PC-3 (cell line): ENCODE measurements around the gene BICRA. TPM values are rescaled to one million over a fixed set of nuclear protein-coding genes. Genes with fewer than 3 reads are reported as not detected.
A peak's percentile ranks its signal among the peaks of the same experiment; 100 is the strongest.
"Not testable (repeated sequence)": the region's sequence is repeated elsewhere in the genome, so short reads cannot be mapped to it uniquely, and the experiment has no call there.

Experiments used
- ATAC-seq: fragments of 200-7000 bp; cut with Tn5 transposase; 2 replicates; pipeline ENCODE4 v1.9.1; 2020; ENCODE audit warnings: mild to moderate bottlenecking, moderate library complexity
- BruUV-seq: library from RNA; stranded (reverse); fragments of 400-500 nt; replicated peaks from 2 replicates; lab custom pipeline; 2021; lab: Mats Ljungman, UMichigan
- CTCF ChIA-PET: fragments of 300-600 bp; sonication (Branson Sonifier 250); formaldehyde crosslinking; loops from one replicate; lab custom pipeline; 2022; ENCODE audit warnings: antibody characterized with exemption; lab: Charles Lee
- POLR2A ChIA-PET: fragments of 300-600 bp; sonication (Branson Sonifier 250); formaldehyde crosslinking; loops from one replicate; lab custom pipeline; 2022; ENCODE audit warnings: antibody characterized with exemption; ENCODE audit not compliant: unreplicated experiment; lab: Charles Lee
- DNase-seq: peaks from one replicate; pipeline ENCODE4 v3.0.0-alpha.2; 2015
- H2AFZ ChIP-seq: fragments of 300-600 bp; sonication (generic); 2 replicates; pipeline ENCODE4 v1.6.0; 2016; ENCODE audit warnings: antibody characterized with exemption, low read length
- H3F3A ChIP-seq: fragments of 300-600 bp; sonication (generic); one replicate; pipeline ENCODE4 v1.6.0; 2017; ENCODE audit warnings: antibody characterized with exemption, low read length, control low read depth, mild to moderate bottlenecking; ENCODE audit not compliant: unreplicated experiment
- H3K27ac ChIP-seq: fragments of 300-600 bp; sonication (generic); 2 replicates; pipeline ENCODE4 v1.5.1; 2016; ENCODE audit warnings: mild to moderate bottlenecking, low read length
- H3K27me3 ChIP-seq: fragments of 300-600 bp; sonication (generic); 2 replicates; pipeline ENCODE4 v1.6.1; 2016; ENCODE audit warnings: low read length, mixed read lengths
- H3K36me3 ChIP-seq: fragments of 300-600 bp; sonication (generic); 2 replicates; pipeline ENCODE4 v1.6.1; 2016; ENCODE audit warnings: low read depth, mixed run types, low read length, mixed read lengths
- H3K4me1 ChIP-seq: fragments of 300-600 bp; sonication (generic); 2 replicates; pipeline ENCODE4 v1.5.1; 2016; ENCODE audit warnings: low read length; ENCODE audit not compliant: insufficient read depth
- H3K4me2 ChIP-seq: fragments of 300-600 bp; sonication (generic); 2 replicates; pipeline ENCODE4 v1.6.0; 2016; ENCODE audit warnings: low read length
- H3K4me3 ChIP-seq: fragments of 300-600 bp; sonication (generic); 2 replicates; pipeline ENCODE4 v1.5.1; 2016; ENCODE audit warnings: mild to moderate bottlenecking, low read length, mixed read lengths
- H3K79me2 ChIP-seq: fragments of 300-600 bp; sonication (generic); 2 replicates; pipeline ENCODE4 v1.6.1; 2017; ENCODE audit warnings: low read length, mixed read lengths
- H3K9ac ChIP-seq: fragments of 300-600 bp; sonication (generic); 2 replicates; pipeline ENCODE4 v1.6.0; 2016; ENCODE audit warnings: mild to moderate bottlenecking, low read length
- H3K9me2 ChIP-seq: fragments of 300-600 bp; sonication (generic); replicated peaks from 2 replicates; pipeline ENCODE4 v1.6.1; 2016; ENCODE audit warnings: mixed run types, low read length, mixed read lengths
- H3K9me3 ChIP-seq: fragments of 300-600 bp; sonication (generic); 2 replicates; pipeline ENCODE4 v1.6.1; 2016; ENCODE audit warnings: low read length, mixed read lengths
- H4K20me1 ChIP-seq: fragments of 300-600 bp; sonication (generic); 2 replicates; pipeline ENCODE4 v1.6.1; 2016; ENCODE audit warnings: low read length, mixed read lengths
- CTCF ChIP-seq: fragments of 300-600 bp; sonication (generic); conservative IDR thresholded peaks from 2 replicates; pipeline ENCODE4 v1.5.1; 2017; ENCODE audit warnings: antibody characterized with exemption, low read depth, mild to moderate bottlenecking, low read length
- EZH2 ChIP-seq: fragments of 300-600 bp; sonication (generic); IDR thresholded peaks from one replicate; pipeline ENCODE4 v1.6.1; 2017; ENCODE audit warnings: antibody characterized with exemption, mild to moderate bottlenecking, low read length; ENCODE audit not compliant: unreplicated experiment
- EZH2phosphoT487 ChIP-seq: fragments of 300-600 bp; sonication (generic); IDR thresholded peaks from 2 replicates; pipeline ENCODE4 v1.6.1; 2018; ENCODE audit warnings: mild to moderate bottlenecking, antibody characterized with exemption, low read length, borderline replicate concordance
- intact Hi-C: fragments of 100-400 bp; cut with micrococcal nuclease; formaldehyde crosslinking; loops from 2 replicates; pipeline ENCODE4 v1.9.0; 2023
- total RNA-seq: library from RNA; depleted of rRNA; stranded (reverse); fragments of >200 nt; gene quantifications from 2 replicates; pipeline ENCODE4 v1.2.3, GENCODE V29; 2014

Gene BICRA
- total RNA-seq, 1 experiment from 2014 or later, result 1.2 TPM

DNA sequence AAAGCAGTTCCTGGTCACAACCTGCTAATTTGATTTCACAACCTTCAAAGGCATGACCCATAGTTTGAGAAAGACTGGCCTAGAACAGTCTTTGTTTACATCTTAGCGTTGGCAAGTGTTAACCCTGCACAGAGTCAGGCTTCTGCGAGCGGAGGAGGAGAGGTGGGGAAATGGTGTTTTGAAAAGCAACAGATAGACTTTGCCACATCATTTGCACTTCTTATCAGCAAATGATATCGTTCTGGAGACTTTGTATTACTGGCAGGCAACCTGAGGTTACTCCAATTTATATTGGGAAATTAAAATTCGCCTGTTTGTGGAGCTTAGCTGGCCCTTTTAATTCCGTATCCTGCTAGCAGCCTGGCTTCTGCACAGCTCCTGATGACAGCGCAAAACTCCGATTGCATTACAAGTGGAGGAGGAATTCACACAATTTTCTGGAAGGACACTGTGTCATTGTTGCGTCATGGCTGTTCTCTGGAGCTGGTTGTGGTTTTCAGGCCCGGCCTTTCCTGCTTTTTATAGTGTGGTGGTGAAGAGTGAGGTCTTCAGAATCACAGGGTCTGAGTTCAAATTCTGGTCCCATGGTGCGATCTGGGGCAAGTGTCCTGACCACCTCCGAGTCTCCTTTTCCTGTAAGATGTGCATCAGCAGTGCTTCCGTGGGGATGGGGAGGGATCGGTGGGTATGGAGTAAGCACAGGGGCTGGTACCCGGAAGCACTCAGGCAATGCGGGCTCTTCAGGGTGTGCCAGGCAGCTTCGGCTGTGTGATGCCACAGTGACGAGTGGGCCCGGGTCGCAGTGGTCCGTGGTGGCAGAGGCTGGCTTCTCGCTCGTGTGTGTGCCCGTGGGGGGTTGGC is 55.2 kb downstream of the BICRA start:
- Histone ChIP-seq H3K36me3 (no peaks in the 10 kb centered on the region), H3K4me3 (peak overlapping the region; percentile 53), H3K4me1 (peaks cover 44% of the 10 kb centered on the region), H3K9ac (peak overlapping the region; percentile 86), H3K27me3 (no peaks in the 10 kb centered on the region), H3K4me2 (peak overlapping the region; percentile 87), H3F3A (no peaks in the 10 kb centered on the region), H3K9me3 (no peaks in the 10 kb centered on the region), H2AFZ (no peak overlapping the region), H3K9me2 (no peaks in the 10 kb centered on the region), H3K27ac (peak overlapping the region; percentile 99), H4K20me1 (no peaks in the 10 kb centered on the region), H3K79me2 (peaks cover 45% of the 10 kb centered on the region)
- TF ChIP-seq EZH2phosphoT487, result no peak
- DNase-seq (peak; percentile 86), ATAC-seq (peak; percentile 68)
- ChIA-PET POLR2A (interaction anchor here (0.6 kb wide), 1 partner anchor 127 kb away, joined by 4 read pairs; no protein-coding TSS in a partner anchor), CTCF (no interaction called here)
- intact Hi-C loops, result loop anchor here (2.0 kb wide), 1 partner anchor 63 kb away; no protein-coding TSS in a partner anchor
- no TSS peak for BruUV-seq

DNA sequence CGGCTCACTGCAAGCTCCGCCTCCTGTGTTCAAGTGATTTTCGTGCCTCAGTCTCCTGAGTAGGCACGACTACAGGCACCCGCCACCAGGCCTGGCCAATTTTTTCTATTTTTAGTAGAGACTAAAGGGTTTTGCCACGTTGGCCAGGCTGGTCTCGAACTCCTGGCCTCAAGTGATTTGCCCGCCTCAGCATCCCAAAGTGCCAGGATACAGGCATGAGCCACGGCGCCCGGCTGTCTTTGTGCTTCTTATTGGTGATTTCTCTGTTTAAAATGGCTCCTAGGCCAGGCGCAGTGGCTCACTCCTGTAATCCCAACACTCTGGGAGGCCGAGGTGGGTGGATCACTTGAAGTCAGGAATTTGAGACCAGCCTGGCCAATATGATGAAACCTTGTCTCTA is 59.6 kb downstream of the BICRA start:
- H3K27me3 ChIP-seq, H3K4me3 ChIP-seq, CTCF ChIA-PET, H3K27ac ChIP-seq, H4K20me1 ChIP-seq, intact Hi-C loops, DNase-seq, H3F3A ChIP-seq, H3K9ac ChIP-seq, BruUV-seq, H2AFZ ChIP-seq, H3K4me2 ChIP-seq, H3K9me3 ChIP-seq, POLR2A ChIA-PET, H3K36me3 ChIP-seq, H3K9me2 ChIP-seq, ATAC-seq: not testable (repeated sequence)
- Histone ChIP-seq H3K4me1 (peaks cover 11% of the 10 kb centered on the region), H3K79me2 (peaks cover 16% of the 10 kb centered on the region)

- BruUV-seq, result no TSS peak
- Histone ChIP-seq H3F3A (no peaks in the 10 kb centered on the region), H3K4me3 (no peak overlapping the region), H3K4me2 (no peak overlapping the region), H3K27ac (no peak overlapping the region), H3K79me2 (peaks cover 3% of the 10 kb centered on the region), H4K20me1 (no peaks in the 10 kb centered on the region), H2AFZ (no peak overlapping the region), H3K9me2 (no peaks in the 10 kb centered on the region), H3K9me3 (no peaks in the 10 kb centered on the region), H3K36me3 (no peaks in the 10 kb centered on the region; the same call in 1 of the 2 replicates), H3K9ac (no peak overlapping the region), H3K4me1 (no peaks in the 10 kb centered on the region), H3K27me3 (no peaks in the 10 kb centered on the region)
- ChIA-PET CTCF (no interaction called here), POLR2A (no interaction called here)
- no peak for DNase-seq
- TF ChIP-seq EZH2phosphoT487 (no peak), CTCF (no peak), EZH2 (no peak)
- no peak for ATAC-seq
- intact Hi-C loops, result no loop called here
These were observed 61.8 kb downstream of the BICRA start for GRCh38 chr19:47670736-47671135.
